ENCODE results near the gene ARFGEF3. TPM values are rescaled to one million over a fixed set of nuclear protein-coding genes. Genes with fewer than 3 reads are reported as not detected.
A peak's percentile ranks its signal among the peaks of the same experiment; 100 is the strongest.

ARFGEF3 gene
- total RNA-seq, 4 donors from 2014 or later, result 6.7 to 17.1 (median 13.2) TPM

- no peak for DNase-seq
- WGBS, 2 donors (ENCODE audit: low coverage in 1 of 2), result 87 to 100% methylated on average over 1 to 3 of the region's 3 CpGs
- Histone ChIP-seq H3K36me3 (no peaks in the 10 kb centered on the region), H3K4me1 (no peaks in the 10 kb centered on the region), H3K27me3 (no peaks in the 10 kb centered on the region), H3K9me3 (no peaks in the 10 kb centered on the region), H3K27ac (no peak overlapping the region), H3K4me3 (no peak overlapping the region)
- no peak for TF ChIP-seq POLR2A (IDR thresholded peaks at IDR 0.05)
- TF ChIP-seq POLR2AphosphoS5 (IDR thresholded peaks at IDR 0.05), result no peak
- no peak for TF ChIP-seq CTCF (IDR thresholded peaks at IDR 0.05)
- TF ChIP-seq EP300 (IDR thresholded peaks at IDR 0.05; ENCODE audit: low read depth), result no peak
- intact Hi-C loops (cut with DNase I; ENCODE audit: low total_unique reads), result no loop called here
- in situ Hi-C loops (cut with MboI; ENCODE audit: low pct_ligation_motif_present in 1 of 4, low pct_unique_long_range_greater_than_20kb in 1 of 4, low sequenced_read_pairs in 3 of 4), result loop anchor here in 1 of 4 donors (25.0 kb wide), 1 partner anchor 264 kb away; no protein-coding TSS in a partner anchor
Observed at GRCh38 chr6:138275976-138276375, 114.2 kb downstream of the ARFGEF3 start.

DNA sequence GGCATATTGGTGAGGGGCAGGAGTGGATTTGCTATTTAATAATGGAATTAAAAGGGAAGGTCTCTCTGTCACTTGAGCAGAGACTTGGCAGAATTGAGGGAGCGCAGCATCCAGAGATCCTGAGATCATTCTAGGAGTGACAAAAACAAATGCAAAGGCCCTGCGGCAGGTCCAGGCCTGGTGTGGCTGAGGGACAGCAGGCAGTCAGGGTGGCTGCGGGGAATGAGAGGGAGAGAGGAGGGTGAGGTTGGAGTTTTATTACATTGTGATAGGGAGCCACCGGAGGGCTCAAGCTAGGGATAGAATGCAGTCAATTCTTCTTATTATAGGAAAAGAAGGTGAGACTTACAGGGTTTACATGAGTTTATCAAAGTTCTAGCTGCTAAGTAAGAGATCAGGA, 116.1 kb downstream of the ARFGEF3 start:
- 70 to 92% methylated on average over 3 to 4 of the region's 4 CpGs for WGBS, 2 donors (ENCODE audit: low coverage in 1 of 2)

GRCh38 chr6:138278326-138278725, 116.6 kb downstream of the ARFGEF3 start:
- in situ Hi-C loops (cut with MboI; ENCODE audit: low pct_ligation_motif_present in 1 of 4, low pct_unique_long_range_greater_than_20kb in 1 of 4, low sequenced_read_pairs in 3 of 4) (loop anchor here in 1 of 4 donors (25.0 kb wide), 1 partner anchor 266 kb away; no protein-coding TSS in a partner anchor), intact Hi-C loops (cut with DNase I; ENCODE audit: low total_unique reads) (no loop called here)
- WGBS, 2 donors (ENCODE audit: low coverage in 1 of 2), result 75% methylated on average over 11 of the region's 12 CpGs; no CpG with 5 or more reads in 1 of the 2 donors
- no peak for TF ChIP-seq POLR2A (IDR thresholded peaks at IDR 0.05)
- no peak for TF ChIP-seq POLR2AphosphoS5 (IDR thresholded peaks at IDR 0.05)
- TF ChIP-seq CTCF (IDR thresholded peaks at IDR 0.05), result peak in 1 of 5 experiments; percentile 22
- no peaks in the 10 kb centered on the region for H3K36me3 ChIP-seq
- no peak overlapping the region for H3K27ac ChIP-seq
- no peaks in the 10 kb centered on the region for H3K4me1 ChIP-seq
- H3K9me3 ChIP-seq, result no peaks in the 10 kb centered on the region
- H3K27me3 ChIP-seq, result no peaks in the 10 kb centered on the region
- no peak overlapping the region for H3K4me3 ChIP-seq
- no peak for DNase-seq

More for the DNA sequence above, 116.1 kb downstream of the ARFGEF3 start:
- Histone ChIP-seq H3K27ac (no peak overlapping the region), H3K27me3 (no peaks in the 10 kb centered on the region), H3K9me3 (no peaks in the 10 kb centered on the region), H3K4me1 (no peaks in the 10 kb centered on the region), H3K4me3 (no peak overlapping the region), H3K36me3 (no peaks in the 10 kb centered on the region)
- no peak for DNase-seq
- TF ChIP-seq EP300 (IDR thresholded peaks at IDR 0.05; ENCODE audit: low read depth), result no peak
- TF ChIP-seq POLR2AphosphoS5 (IDR thresholded peaks at IDR 0.05), result no peak
- TF ChIP-seq POLR2A (IDR thresholded peaks at IDR 0.05), result no peak
- TF ChIP-seq CTCF (IDR thresholded peaks at IDR 0.05), result no peak
- intact Hi-C loops (cut with DNase I; ENCODE audit: low total_unique reads), result no loop called here
- in situ Hi-C loops (cut with MboI; ENCODE audit: low pct_ligation_motif_present in 1 of 4, low pct_unique_long_range_greater_than_20kb in 1 of 4, low sequenced_read_pairs in 3 of 4), result loop anchor here in 1 of 4 donors (25.0 kb wide), 1 partner anchor 266 kb away; no protein-coding TSS in a partner anchor

GRCh38 chr6:138285800-138286199, 124.1 kb downstream of the ARFGEF3 start:
- no peaks in the 10 kb centered on the region for H3K27me3 ChIP-seq
- WGBS, 2 donors (ENCODE audit: low coverage in 1 of 2), result 70 to 87% methylated on average over 2 to 6 of the region's 6 CpGs
- no peaks in the 10 kb centered on the region for H3K36me3 ChIP-seq
- H3K4me3 ChIP-seq, result no peak overlapping the region
- H3K4me1 ChIP-seq, result no peaks in the 10 kb centered on the region
- no peaks in the 10 kb centered on the region for H3K9me3 ChIP-seq
- DNase-seq, result no peak
- in situ Hi-C loops (cut with MboI; ENCODE audit: low pct_ligation_motif_present in 1 of 4, low pct_unique_long_range_greater_than_20kb in 1 of 4, low sequenced_read_pairs in 3 of 4), result loop anchor here in 3 of 4 donors (10.0 to 25.0 kb wide), 2 partner anchors 171 to 273 kb away; no protein-coding TSS in a partner anchor
- no peak for TF ChIP-seq EP300 (IDR thresholded peaks at IDR 0.05; ENCODE audit: low read depth)
- H3K27ac ChIP-seq, result no peak overlapping the region
- intact Hi-C loops (cut with DNase I; ENCODE audit: low total_unique reads), result no loop called here

DNA sequence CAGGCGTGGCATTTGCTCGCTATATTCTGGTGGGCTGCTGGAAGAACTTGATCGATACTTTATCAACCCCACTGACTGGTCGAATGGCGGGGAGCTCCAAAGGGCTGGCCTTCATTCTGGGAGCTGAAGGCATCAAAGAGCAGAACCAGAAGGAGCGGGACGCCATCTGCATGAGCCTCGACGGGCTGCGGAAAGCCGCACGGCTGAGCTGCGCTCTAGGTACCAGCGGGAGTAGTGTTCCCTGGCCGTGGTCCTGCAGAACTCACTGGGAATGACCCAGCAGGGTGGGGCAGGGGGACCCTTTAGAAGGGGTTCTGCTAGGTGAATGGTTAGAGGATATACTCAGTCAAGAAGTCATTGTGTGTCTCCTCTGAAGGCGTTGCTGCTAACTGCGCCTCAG, 125.0 kb downstream of the ARFGEF3 start:
- H3K4me1 ChIP-seq, result no peaks in the 10 kb centered on the region
- H3K9me3 ChIP-seq, result no peaks in the 10 kb centered on the region
- no peak for DNase-seq
- 95% methylated on average over 17 of the region's 17 CpGs; no CpG with 5 or more reads in 1 of the 2 donors for WGBS, 2 donors (ENCODE audit: low coverage in 1 of 2)
- H3K27me3 ChIP-seq, result no peaks in the 10 kb centered on the region
- no peaks in the 10 kb centered on the region for H3K36me3 ChIP-seq
- intact Hi-C loops (cut with DNase I; ENCODE audit: low total_unique reads) (no loop called here), in situ Hi-C loops (cut with MboI; ENCODE audit: low pct_ligation_motif_present in 1 of 4, low pct_unique_long_range_greater_than_20kb in 1 of 4, low sequenced_read_pairs in 3 of 4) (loop anchor here in 3 of 4 donors (10.0 to 25.0 kb wide), 2 partner anchors 172 to 274 kb away; no protein-coding TSS in a partner anchor)
- TF ChIP-seq EP300 (IDR thresholded peaks at IDR 0.05; ENCODE audit: low read depth) (no peak), CTCF (IDR thresholded peaks at IDR 0.05) (no peak), POLR2A (IDR thresholded peaks at IDR 0.05) (no peak), POLR2AphosphoS5 (IDR thresholded peaks at IDR 0.05) (no peak)
- H3K27ac ChIP-seq, result no peak overlapping the region
- no peak overlapping the region for H3K4me3 ChIP-seq
